Dermis blood vessel endothelial cell (primary cell): ENCODE results near the gene NPC2. TPM values are rescaled to one million over a fixed set of nuclear protein-coding genes. Genes with fewer than 3 reads are reported as not detected.

ENCODE experiments used
- DNase-seq: peaks from one replicate; pipeline ENCODE4 v3.0.0; 2010
- total RNA-seq: library from RNA; depleted of rRNA; stranded (reverse); fragments of >200 nt; gene quantifications from 2 replicates; pipeline ENCODE4 v1.2.3, GENCODE V29; 2014

The NPC2 gene
- total RNA-seq, 1 donor from 2014 or later: 322 TPM

GRCh38 chr14:74469548-74470518 is 23.3 kb downstream of the NPC2 start:
- peak; percentile 37 for DNase-seq

GRCh38 chr14:74468513-74468912 is 24.6 kb downstream of the NPC2 start:
- no peak for DNase-seq

DNA sequence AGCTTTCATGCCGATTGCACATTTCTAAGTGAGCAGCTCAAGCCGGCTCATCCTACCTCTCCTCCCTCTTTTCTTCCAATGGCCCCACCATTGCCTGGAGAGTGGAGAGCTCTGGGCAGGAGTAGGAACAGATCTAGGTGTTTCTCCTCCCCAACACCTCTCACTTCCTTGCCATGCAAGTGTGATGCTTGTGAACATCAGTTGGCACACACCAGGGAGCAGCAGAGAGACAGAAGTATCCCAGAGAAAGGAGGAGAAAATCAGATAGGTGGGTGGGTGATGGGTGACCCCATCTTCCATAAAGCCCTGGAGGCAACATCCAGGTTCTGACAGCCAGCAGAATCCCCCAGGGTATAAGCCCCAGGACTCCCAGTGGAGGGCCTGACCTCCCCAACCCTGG is 27.8 kb downstream of the NPC2 start:
- no peak for DNase-seq

DNA sequence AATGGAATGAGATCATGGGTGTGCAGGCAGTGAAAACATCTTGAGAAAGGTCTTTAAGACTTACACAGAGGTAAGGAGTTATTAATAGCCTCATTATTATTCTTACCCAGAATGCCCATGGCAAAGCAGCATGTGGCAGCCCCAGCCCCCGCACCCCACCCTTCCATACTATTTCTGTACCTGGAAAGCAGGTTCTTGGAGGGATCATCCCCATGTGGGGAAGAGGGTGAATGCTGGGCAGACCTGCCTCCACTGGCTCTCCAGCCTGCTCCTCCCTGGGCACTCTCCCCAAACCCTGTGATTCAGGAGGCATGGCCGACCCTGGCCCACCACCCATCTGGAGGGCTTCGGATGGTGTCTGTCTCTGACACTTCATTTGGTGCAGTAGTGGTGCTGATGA is 28.3 kb downstream of the NPC2 start:
- no peak for DNase-seq

DNA sequence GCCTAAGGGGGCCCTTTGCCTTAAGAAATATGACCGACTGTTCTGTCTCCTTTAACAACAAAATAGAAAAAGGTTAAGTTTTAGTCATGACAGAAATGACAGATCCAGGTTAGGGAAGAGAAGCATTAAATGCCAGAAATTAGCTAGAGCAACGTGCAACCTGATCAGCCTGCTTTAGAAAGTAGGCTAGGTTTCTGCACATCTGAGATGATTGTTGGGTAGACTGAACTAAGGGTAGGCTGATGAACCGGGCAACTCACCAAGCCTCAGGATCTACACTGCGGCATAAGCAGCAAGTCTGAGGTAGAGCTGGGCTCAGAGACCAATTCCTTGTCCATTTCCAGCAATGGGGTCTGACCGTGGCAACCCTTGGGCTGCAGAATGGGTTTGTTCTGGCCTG is 29.4 kb downstream of the NPC2 start:
- DNase-seq: no peak

DNA sequence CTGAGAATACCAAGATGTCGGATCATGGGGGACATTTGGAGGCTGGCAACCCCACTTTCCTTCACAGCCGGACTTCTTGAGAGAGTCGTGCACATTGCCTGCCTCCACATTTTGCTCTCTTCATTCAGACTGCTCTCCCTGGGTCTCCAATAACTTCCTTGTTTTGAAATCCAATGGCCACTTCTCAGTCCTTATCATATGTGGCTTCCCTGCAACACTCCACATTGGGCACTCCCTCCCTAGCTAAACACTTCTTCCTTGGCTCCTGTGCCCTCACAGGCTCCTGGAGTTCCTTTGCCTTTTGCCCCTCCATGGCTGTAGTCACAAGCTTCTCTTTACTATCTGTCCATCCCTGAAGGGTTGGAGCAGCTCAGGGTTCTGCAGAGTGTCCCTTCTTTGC is 30.1 kb downstream of the NPC2 start:
- no peak for DNase-seq

GRCh38 chr14:74459976-74460375 is 33.1 kb downstream of the NPC2 start:
- peak; percentile 49 for DNase-seq

GRCh38 chr14:74459289-74459946 is 33.7 kb downstream of the NPC2 start:
- DNase-seq: peak; percentile 74

GRCh38 chr14:74457565-74457895 is 35.6 kb downstream of the NPC2 start:
- DNase-seq: no peak

GRCh38 chr14:74456684-74457564 is 36.2 kb downstream of the NPC2 start:
- DNase-seq: no peak

DNA sequence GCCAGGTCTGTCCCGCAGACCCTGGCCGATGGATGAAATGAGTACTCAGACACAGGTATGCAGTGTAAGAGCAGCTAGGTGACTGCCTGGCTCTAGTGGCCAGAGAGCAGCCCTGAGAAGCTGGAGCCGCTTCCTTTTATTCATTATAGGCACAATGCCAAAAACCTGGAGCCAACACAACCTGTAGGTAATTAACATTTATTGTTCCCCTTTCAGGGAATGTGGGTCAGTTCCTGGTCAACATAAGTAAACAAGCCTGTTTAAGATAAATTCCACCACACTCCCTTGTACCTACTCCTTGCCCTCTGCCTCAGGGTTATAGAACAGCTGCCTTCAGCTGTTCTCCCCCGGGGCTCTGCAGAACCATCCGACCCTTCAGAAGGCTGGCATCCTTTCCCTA is 38.7 kb downstream of the NPC2 start:
- DNase-seq: peak; percentile 67

DNA sequence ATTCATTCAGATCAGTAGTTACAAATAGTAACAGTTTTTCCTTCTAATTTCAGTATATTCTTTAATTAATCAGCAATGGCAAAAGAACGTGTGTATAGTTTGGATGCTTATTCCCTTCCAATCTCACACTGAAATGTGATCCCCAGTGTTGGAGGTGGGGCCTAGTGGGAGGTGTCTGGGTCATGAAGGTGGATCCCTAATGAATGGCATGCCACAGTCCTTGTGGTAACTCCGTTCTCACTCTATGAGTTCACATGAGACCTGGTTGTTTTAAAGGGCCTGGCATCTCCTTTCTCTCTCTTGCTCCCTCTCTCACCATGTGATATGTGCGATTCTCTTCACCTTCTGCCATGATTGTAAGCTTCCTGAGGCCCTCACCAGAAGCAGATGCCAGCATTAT is 48.2 kb downstream of the NPC2 start:
- no peak for DNase-seq

DNA sequence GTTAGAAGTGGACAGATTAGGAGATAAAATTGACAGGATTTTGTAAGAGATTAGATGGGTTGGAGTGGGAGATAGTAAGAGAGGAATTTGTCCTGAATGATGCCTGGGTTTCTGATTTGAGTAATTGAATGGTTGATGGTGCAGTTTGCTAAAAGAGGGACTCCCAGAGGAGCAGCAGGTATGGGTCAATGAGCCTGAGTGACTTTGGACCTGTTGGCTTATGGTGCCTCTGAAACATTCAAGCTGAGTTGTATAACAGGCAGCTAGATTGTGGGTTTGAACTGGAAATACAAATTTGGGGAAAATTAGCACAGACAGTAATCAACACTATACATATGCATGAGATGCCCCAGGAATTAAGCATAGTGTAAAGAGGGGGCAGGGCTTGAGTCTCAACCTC is 50.3 kb downstream of the NPC2 start:
- DNase-seq: no peak

- DNase-seq: no peak
Observed at GRCh38 chr14:74441113-74441512, 52.0 kb downstream of the NPC2 start.

- no peak for DNase-seq
Observed at GRCh38 chr14:74438351-74438915, 54.7 kb downstream of the NPC2 start.

GRCh38 chr14:74437496-74438053 is 55.5 kb downstream of the NPC2 start:
- peak; percentile 31 for DNase-seq

GRCh38 chr14:74434294-74434693 is 58.8 kb downstream of the NPC2 start:
- no peak for DNase-seq

- DNase-seq: no peak
Observed at GRCh38 chr14:74429991-74430390, 63.1 kb downstream of the NPC2 start.
